Ishikawa (cell line): ENCODE data around the gene LAMB4.

Experiments
- CEBPB ChIP-seq: IDR thresholded peaks from 2 replicates; pipeline ENCODE4 v1.6.1; 2012
- CREB1 ChIP-seq: IDR thresholded peaks from 2 replicates; pipeline ENCODE4 v1.6.1; 2012; ENCODE audit warnings: low read depth
- EGR1 ChIP-seq: IDR thresholded peaks from 2 replicates; pipeline ENCODE4 v1.6.1; 2012
- EP300 ChIP-seq: IDR thresholded peaks from 2 replicates; pipeline ENCODE4 v1.6.1; 2012; ENCODE audit warnings: borderline replicate concordance
- FOXM1 ChIP-seq: IDR thresholded peaks from 2 replicates; pipeline ENCODE4 v1.6.1; 2012; ENCODE audit warnings: low read depth, borderline replicate concordance
- NFIC ChIP-seq: IDR thresholded peaks from 2 replicates; pipeline ENCODE4 v1.6.1; 2012
- RAD21 ChIP-seq: IDR thresholded peaks from 2 replicates; pipeline ENCODE4 v1.6.1; 2012; ENCODE audit warnings: low read depth
- REST ChIP-seq: IDR thresholded peaks from 2 replicates; pipeline ENCODE4 v1.6.1; 2012; ENCODE audit warnings: low read depth, mild to moderate bottlenecking
- TAF1 ChIP-seq: IDR thresholded peaks from 2 replicates; pipeline ENCODE4 v1.6.1; 2012; ENCODE audit warnings: low read depth, mild to moderate bottlenecking
- TCF12 ChIP-seq: IDR thresholded peaks from 2 replicates; pipeline ENCODE4 v1.6.1; 2012; ENCODE audit warnings: low read depth
- TEAD4 ChIP-seq: IDR thresholded peaks from 2 replicates; pipeline ENCODE4 v1.6.1; 2012
- USF1 ChIP-seq: IDR thresholded peaks from 2 replicates; pipeline ENCODE4 v1.6.1; 2012
- YY1 ChIP-seq: IDR thresholded peaks from 2 replicates; pipeline ENCODE4 v1.6.1; 2012; ENCODE audit warnings: low read depth
- ZBTB7A ChIP-seq: IDR thresholded peaks from 2 replicates; pipeline ENCODE4 v1.6.1; 2012; ENCODE audit warnings: low read depth
- TF ChIP-seq, protein P1 (sequence below): IDR thresholded peaks from 2 replicates; pipeline ENCODE4 v1.6.1; 2012

The LAMB4 gene

GRCh38 chr7:108079648-108080591 is 50.2 kb downstream of the LAMB4 start:
- TF ChIP-seq YY1 = no peak
- TF ChIP-seq NFIC = peak; percentile 58; the same call in 1 of the 2 replicates
- no peak for TF ChIP-seq RAD21
- no peak for TF ChIP-seq CREB1
- no peak for TF ChIP-seq EGR1
- TF ChIP-seq TEAD4 = 0 out of 2 replicates have a peak, but pooled peaks have one; percentile 19
- TF ChIP-seq USF1 = no peak
- TF ChIP-seq TAF1 = no peak
- TF ChIP-seq TCF12 = peak; percentile 22; the same call in 1 of the 2 replicates
- TF ChIP-seq CEBPB = no peak
- TF ChIP-seq REST = no peak
- TF ChIP-seq, protein P1, sequence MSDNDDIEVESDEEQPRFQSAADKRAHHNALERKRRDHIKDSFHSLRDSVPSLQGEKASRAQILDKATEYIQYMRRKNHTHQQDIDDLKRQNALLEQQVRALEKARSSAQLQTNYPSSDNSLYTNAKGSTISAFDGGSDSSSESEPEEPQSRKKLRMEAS = no peak
- TF ChIP-seq ZBTB7A = no peak
- TF ChIP-seq FOXM1 = no peak
- peak; percentile 42; the same call in 1 of the 2 replicates for TF ChIP-seq EP300

DNA sequence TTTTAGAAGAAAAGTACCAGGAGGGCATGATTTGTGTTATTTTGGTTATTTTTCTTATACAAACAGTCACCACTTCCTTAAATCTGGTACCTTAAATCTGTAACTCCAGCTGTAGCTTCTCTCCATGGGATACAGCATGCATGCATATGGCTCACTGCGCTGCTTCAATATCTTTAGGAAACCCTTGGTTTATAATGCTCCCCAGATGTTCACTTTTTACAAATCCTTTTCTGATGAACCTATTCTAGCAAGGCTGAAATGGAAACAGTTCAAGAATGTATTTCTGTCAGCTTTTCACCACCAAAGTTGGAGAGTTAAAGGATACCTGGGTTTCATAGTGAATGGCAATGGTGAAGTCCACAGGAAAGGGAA is 50.9 kb downstream of the LAMB4 start:
- TF ChIP-seq TCF12 (no peak), CEBPB (no peak), USF1 (no peak), REST (no peak), TAF1 (no peak), CREB1 (no peak), FOXM1 (no peak), EP300 (no peak), TEAD4 (no peak), EGR1 (no peak)
- TF ChIP-seq, protein P1 = no peak

DNA sequence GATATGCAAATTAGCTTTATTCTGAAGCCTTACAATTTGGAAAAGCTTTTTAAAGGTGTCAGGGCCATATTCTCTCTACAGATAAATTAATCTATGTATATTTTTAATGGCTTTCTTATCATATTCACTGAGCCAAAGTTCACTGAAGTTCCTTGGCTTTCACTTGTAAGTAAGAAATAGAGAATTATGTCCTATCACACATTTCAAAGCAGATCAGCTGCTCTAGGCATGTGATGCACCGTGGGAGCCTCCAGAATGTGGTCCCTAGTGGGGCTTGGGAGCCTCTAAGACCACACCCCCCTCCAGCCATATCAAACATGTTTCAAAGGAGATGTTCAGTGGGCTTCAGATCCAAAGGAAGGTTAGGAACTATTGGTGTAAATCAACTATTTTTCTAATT is 51.5 kb downstream of the LAMB4 start:
- TF ChIP-seq, protein P1 = no peak
- TF ChIP-seq CREB1 (no peak), TEAD4 (no peak), TAF1 (no peak), USF1 (no peak), ZBTB7A (no peak), EP300 (no peak), EGR1 (no peak), RAD21 (no peak), TCF12 (no peak), YY1 (no peak), FOXM1 (no peak), CEBPB (no peak), REST (no peak), NFIC (no peak)
